HepG2 (cell line): ENCODE results near the gene CPHXL2. TPM values are rescaled to one million over a fixed set of nuclear protein-coding genes. Genes with fewer than 3 reads are reported as not detected.

Experiments used
- ATAC-seq: fragments of 200-7000 bp; cut with Tn5 transposase; 3 replicates; pipeline ENCODE4 v1.9.1; 2020; ENCODE audit warnings: mild to moderate bottlenecking, moderate library complexity
- BruUV-seq: library from RNA; stranded (reverse); fragments of 400-500 nt; replicated peaks from 2 replicates; lab custom pipeline; 2021; lab: Mats Ljungman, UMichigan
- CTCF ChIA-PET: fragments of 300-600 bp; formaldehyde crosslinking; extraction: SDS; loops from one replicate; lab custom pipeline; 2021; ENCODE audit warnings: low total read pairs, inconsistent platforms, low intra/inter-chr PET ratio; lab: Yijun Ruan, JAX
- POLR2A ChIA-PET: fragments of 350-600 bp; sonication (Branson Sonifier 250); formaldehyde crosslinking; loops from one replicate; lab custom pipeline; 2020; ENCODE audit warnings: antibody characterized with exemption, inconsistent platforms; lab: Yijun Ruan, JAX
- DNase-seq: peaks from one replicate; pipeline ENCODE4 v3.0.0-alpha.2; 2015; ENCODE audit warnings: low spot score
- FAIRE-seq: peaks from 3 replicates; lab custom pipeline; 2011; peaks lifted over from hg19 to GRCh38; lab: Jason Lieb, UNC
- H2AFZ ChIP-seq: one replicate; pipeline ENCODE4 v1.6.1; 2011; ENCODE audit warnings: low read length, inconsistent platforms
- H3K27ac ChIP-seq: fragments of 300-600 bp; 3 replicates; pipeline ENCODE4 v1.8.0; 2011; ENCODE audit warnings: mixed run types, mild to moderate bottlenecking, mixed read lengths, low read length, inconsistent platforms; ENCODE audit not compliant: insufficient read depth; ENCODE audit errors: extremely low read length
- H3K27me3 ChIP-seq, 2 experiments: fragments of 200-600 bp in 1 of 2; 2 replicates in 1 of 2; 3 replicates in 1 of 2; pipeline versions ENCODE4 v1.6.0 to v1.8.0; 2011; ENCODE audit warnings: low read length in 2 of 2, mild to moderate bottlenecking in 2 of 2, moderate library complexity in 2 of 2, inconsistent platforms in 1 of 2; ENCODE audit not compliant: insufficient read depth in 2 of 2, control insufficient read depth in 1 of 2
- H3K36me3 ChIP-seq, 2 experiments: fragments of 200-600 bp in 1 of 2; replicated peaks in 1 of 2; 2 replicates in 1 of 2; 3 replicates in 1 of 2; pipeline versions ENCODE4 v1.5.1 to v1.8.0; 2011; ENCODE audit warnings: low read length in 2 of 2, inconsistent platforms in 1 of 2; ENCODE audit not compliant: insufficient read depth in 2 of 2, control insufficient read depth in 1 of 2
- H3K4me1 ChIP-seq: 2 replicates; pipeline ENCODE4 v1.5.1; 2012; ENCODE audit warnings: low read length, inconsistent platforms; ENCODE audit not compliant: insufficient read depth
- H3K4me2 ChIP-seq: 2 replicates; pipeline ENCODE4 v1.6.0; 2011; ENCODE audit warnings: low read depth, low read length, inconsistent platforms
- H3K4me3 ChIP-seq, 3 experiments: fragments of 200-600 bp in 1 of 3; sonication (generic), shearing (Covaris generic) in 1 of 3; replicated peaks in 1 of 3; 2 replicates each; pipeline ENCODE4 v1.5.1; 2011 to 2016; ENCODE audit warnings: low read length in 3 of 3, inconsistent platforms in 2 of 3, low read depth in 2 of 3, mild to moderate bottlenecking in 2 of 3, control low read depth in 1 of 3, mixed read lengths in 1 of 3; ENCODE audit not compliant: insufficient read depth in 1 of 3
- H3K79me2 ChIP-seq: one replicate; pipeline ENCODE4 v1.6.1; 2011; ENCODE audit warnings: low read length, inconsistent platforms; ENCODE audit not compliant: insufficient read depth
- H3K9ac ChIP-seq: 2 replicates; pipeline ENCODE4 v1.6.0; 2011; ENCODE audit warnings: mild to moderate bottlenecking, low read depth, low read length, inconsistent platforms; ENCODE audit not compliant: insufficient read depth
- H3K9me3 ChIP-seq: 2 replicates; pipeline ENCODE4 v1.5.1; 2012; ENCODE audit warnings: mild to moderate bottlenecking, low read length
- H4K20me1 ChIP-seq: 2 replicates; pipeline ENCODE4 v1.6.0; 2011; ENCODE audit warnings: inconsistent platforms, mild to moderate bottlenecking, low read length, moderate library complexity; ENCODE audit not compliant: insufficient read depth
- KLF13 ChIP-seq: sonication (generic); formaldehyde crosslinking; IDR thresholded peaks from 2 replicates; pipeline ENCODE4 v1.4.0; 2020; ENCODE audit warnings: mild to moderate bottlenecking, missing genetic modification reagents
- MED13 ChIP-seq: sonication (generic); formaldehyde crosslinking; IDR thresholded peaks from 2 replicates; pipeline ENCODE4 v1.5.0; 2020; ENCODE audit warnings: missing genetic modification reagents
- SP5 ChIP-seq: IDR thresholded peaks from 2 replicates; pipeline ENCODE4 v1.6.1; 2016; ENCODE audit warnings: low read depth, borderline replicate concordance
- SUZ12 ChIP-seq: fragments of 150-350 bp; IDR thresholded peaks from 2 replicates; pipeline ENCODE4 v1.6.1; 2014; ENCODE audit warnings: low read depth, low read length
- ZNF101 ChIP-seq: sonication (generic); formaldehyde crosslinking; IDR thresholded peaks from 2 replicates; pipeline ENCODE4 v1.4.0; 2020; ENCODE audit warnings: mild to moderate bottlenecking, low read depth, missing genetic modification reagents, borderline replicate concordance
- ZNF234 ChIP-seq: sonication (generic); formaldehyde crosslinking; conservative IDR thresholded peaks from 2 replicates; pipeline ENCODE4 v1.5.1; 2020; ENCODE audit warnings: mild to moderate bottlenecking, missing genetic modification reagents
- ZNF615 ChIP-seq: sonication (generic); formaldehyde crosslinking; IDR thresholded peaks from 2 replicates; pipeline ENCODE4 v1.5.0; 2020; ENCODE audit warnings: mild to moderate bottlenecking, missing genetic modification reagents, borderline replicate concordance
- ZNF720 ChIP-seq: sonication (generic); formaldehyde crosslinking; IDR thresholded peaks from 2 replicates; pipeline ENCODE4 v1.4.0; 2020; ENCODE audit warnings: missing genetic modification reagents
- ZNF879 ChIP-seq: sonication (generic); formaldehyde crosslinking; IDR thresholded peaks from 2 replicates; pipeline ENCODE4 v1.8.1; 2023; ENCODE audit warnings: missing genetic modification reagents
- in situ Hi-C: cut with HindIII; loops from 2 replicates; pipeline ENCODE4 v1.10.0; 2017; ENCODE audit warnings: low pct_unique_long_range_greater_than_20kb; ENCODE audit not compliant: extremely low pct_ligation_motif_present
- intact Hi-C: fragments of 100-400 bp; cut with micrococcal nuclease; formaldehyde crosslinking; loops from one replicate; pipeline ENCODE4 v1.10.0; 2022; ENCODE audit not compliant: unreplicated experiment
- polyA plus RNA-seq, 8 experiments: library from polyadenylated mRNA; depleted of rRNA in 3 of 8; stranded (reverse) in 7 of 8; unstranded in 1 of 8; fragments of >200 nt; fragmentation: Illumina TruSeq in 4 of 8; extraction: Trizol in 4 of 8; gene quantifications; 2 replicates each; pipeline versions ENCODE4 v1.2.1 to v1.2.3, GENCODE V29; 2011 to 2016; ENCODE audit warnings: low read depth in 4 of 8, missing spikeins in 1 of 8, mixed read lengths in 1 of 8; ENCODE audit not compliant: insufficient read depth in 1 of 8
- total RNA-seq, 5 experiments: library from RNA; depleted of rRNA; stranded (reverse); fragments of >200 nt; fragmentation: Illumina TruSeq; extraction: Trizol; gene quantifications; 2 replicates each; pipeline ENCODE4 v1.2.3, GENCODE V29; 2016; ENCODE audit warnings: low read depth in 1 of 5
- TF ChIP-seq, protein P1 (sequence below): sonication (generic); formaldehyde crosslinking; IDR thresholded peaks from 2 replicates; pipeline ENCODE4 v1.8.0; 2022; ENCODE audit warnings: mild to moderate bottlenecking, missing genetic modification reagents, moderate library complexity
- TF ChIP-seq, protein P2 (sequence below): sonication (generic); formaldehyde crosslinking; IDR thresholded peaks from 2 replicates; pipeline ENCODE4 v1.4.0; 2020; ENCODE audit warnings: missing genetic modification reagents
- TF ChIP-seq, protein P3 (sequence below): sonication (generic); formaldehyde crosslinking; IDR thresholded peaks from 2 replicates; pipeline ENCODE4 v1.8.0; 2022; ENCODE audit warnings: mild to moderate bottlenecking, missing genetic modification reagents, borderline replicate concordance
- TF ChIP-seq, protein P4 (sequence below): IDR thresholded peaks from 2 replicates; pipeline ENCODE4 v1.6.1; 2016; ENCODE audit warnings: low read depth, borderline replicate concordance
- TF ChIP-seq, protein P5 (sequence below): sonication (generic); formaldehyde crosslinking; IDR thresholded peaks from 2 replicates; pipeline ENCODE4 v1.4.0; 2020; ENCODE audit warnings: mild to moderate bottlenecking, missing genetic modification reagents, borderline replicate concordance
- TF ChIP-seq, protein P6 (sequence below): IDR thresholded peaks from 2 replicates; pipeline ENCODE4 v1.6.1; 2012; ENCODE audit warnings: inconsistent platforms

The CPHXL2 gene
- total and polyA plus RNA-seq, 2 of the 13 experiments (the other 11 are each of a cell fraction or from before 2014, with no cell fraction given) = not detected

DNA sequence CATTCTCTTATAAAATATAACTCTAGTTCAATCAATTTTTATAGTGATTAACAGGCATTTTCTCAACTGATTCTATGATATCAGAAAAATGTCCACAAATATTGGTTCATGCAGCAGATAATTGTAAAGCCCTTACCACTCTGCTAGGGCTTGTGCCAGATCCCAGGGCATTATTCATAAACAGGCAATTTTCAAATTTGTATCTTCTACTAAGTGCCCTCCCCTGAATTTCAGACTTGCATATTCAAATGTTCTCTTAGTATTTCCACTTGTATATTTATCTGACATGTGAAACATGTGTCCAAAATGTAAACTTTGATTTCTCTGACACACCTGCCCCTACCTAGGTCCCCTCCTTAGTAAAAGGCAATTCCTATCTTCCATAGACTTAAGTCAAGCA lies 9.3 kb downstream of the CPHXL2 start:
- intact Hi-C loops (no loop called here), in situ Hi-C loops (no loop called here)
- TF ChIP-seq ZNF879 (CRISPR knock-in tag) (no peak), KLF13 (CRISPR knock-in tag) (no peak), ZNF720 (CRISPR knock-in tag) (no peak), ZNF234 (no peak), SUZ12 (no peak), SP5 (no peak), MED13 (no peak), ZNF101 (no peak), ZNF615 (no peak)
- TF ChIP-seq, protein P1, sequence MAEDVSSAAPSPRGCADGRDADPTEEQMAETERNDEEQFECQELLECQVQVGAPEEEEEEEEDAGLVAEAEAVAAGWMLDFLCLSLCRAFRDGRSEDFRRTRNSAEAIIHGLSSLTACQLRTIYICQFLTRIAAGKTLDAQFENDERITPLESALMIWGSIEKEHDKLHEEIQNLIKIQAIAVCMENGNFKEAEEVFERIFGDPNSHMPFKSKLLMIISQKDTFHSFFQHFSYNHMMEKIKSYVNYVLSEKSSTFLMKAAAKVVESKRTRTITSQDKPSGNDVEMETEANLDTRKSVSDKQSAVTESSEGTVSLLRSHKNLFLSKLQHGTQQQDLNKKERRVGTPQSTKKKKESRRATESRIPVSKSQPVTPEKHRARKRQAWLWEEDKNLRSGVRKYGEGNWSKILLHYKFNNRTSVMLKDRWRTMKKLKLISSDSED = no peak
- TF ChIP-seq, protein P2, sequence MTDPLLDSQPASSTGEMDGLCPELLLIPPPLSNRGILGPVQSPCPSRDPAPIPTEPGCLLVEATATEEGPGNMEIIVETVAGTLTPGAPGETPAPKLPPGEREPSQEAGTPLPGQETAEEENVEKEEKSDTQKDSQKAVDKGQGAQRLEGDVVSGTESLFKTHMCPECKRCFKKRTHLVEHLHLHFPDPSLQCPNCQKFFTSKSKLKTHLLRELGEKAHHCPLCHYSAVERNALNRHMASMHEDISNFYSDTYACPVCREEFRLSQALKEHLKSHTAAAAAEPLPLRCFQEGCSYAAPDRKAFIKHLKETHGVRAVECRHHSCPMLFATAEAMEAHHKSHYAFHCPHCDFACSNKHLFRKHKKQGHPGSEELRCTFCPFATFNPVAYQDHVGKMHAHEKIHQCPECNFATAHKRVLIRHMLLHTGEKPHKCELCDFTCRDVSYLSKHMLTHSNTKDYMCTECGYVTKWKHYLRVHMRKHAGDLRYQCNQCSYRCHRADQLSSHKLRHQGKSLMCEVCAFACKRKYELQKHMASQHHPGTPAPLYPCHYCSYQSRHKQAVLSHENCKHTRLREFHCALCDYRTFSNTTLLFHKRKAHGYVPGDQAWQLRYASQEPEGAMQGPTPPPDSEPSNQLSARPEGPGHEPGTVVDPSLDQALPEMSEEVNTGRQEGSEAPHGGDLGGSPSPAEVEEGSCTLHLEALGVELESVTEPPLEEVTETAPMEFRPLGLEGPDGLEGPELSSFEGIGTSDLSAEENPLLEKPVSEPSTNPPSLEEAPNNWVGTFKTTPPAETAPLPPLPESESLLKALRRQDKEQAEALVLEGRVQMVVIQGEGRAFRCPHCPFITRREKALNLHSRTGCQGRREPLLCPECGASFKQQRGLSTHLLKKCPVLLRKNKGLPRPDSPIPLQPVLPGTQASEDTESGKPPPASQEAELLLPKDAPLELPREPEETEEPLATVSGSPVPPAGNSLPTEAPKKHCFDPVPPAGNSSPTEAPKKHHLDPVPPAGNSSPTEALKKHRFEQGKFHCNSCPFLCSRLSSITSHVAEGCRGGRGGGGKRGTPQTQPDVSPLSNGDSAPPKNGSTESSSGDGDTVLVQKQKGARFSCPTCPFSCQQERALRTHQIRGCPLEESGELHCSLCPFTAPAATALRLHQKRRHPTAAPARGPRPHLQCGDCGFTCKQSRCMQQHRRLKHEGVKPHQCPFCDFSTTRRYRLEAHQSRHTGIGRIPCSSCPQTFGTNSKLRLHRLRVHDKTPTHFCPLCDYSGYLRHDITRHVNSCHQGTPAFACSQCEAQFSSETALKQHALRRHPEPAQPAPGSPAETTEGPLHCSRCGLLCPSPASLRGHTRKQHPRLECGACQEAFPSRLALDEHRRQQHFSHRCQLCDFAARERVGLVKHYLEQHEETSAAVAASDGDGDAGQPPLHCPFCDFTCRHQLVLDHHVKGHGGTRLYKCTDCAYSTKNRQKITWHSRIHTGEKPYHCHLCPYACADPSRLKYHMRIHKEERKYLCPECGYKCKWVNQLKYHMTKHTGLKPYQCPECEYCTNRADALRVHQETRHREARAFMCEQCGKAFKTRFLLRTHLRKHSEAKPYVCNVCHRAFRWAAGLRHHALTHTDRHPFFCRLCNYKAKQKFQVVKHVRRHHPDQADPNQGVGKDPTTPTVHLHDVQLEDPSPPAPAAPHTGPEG (CRISPR knock-in tag) = no peak
- TF ChIP-seq, protein P3, sequence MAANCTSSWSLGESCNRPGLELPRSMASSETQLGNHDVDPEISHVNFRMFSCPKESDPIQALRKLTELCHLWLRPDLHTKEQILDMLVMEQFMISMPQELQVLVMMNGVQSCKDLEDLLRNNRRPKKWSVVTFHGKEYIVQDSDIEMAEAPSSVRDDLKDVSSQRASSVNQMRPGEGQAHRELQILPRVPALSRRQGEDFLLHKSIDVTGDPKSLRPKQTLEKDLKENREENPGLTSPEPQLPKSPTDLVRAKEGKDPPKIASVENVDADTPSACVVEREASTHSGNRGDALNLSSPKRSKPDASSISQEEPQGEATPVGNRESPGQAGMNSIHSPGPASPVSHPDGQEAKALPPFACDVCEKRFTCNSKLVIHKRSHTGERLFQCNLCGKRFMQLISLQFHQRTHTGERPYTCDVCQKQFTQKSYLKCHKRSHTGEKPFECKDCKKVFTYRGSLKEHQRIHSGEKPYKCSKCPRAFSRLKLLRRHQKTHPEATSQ (CRISPR knock-in tag) = no peak
- TF ChIP-seq, protein P4, sequence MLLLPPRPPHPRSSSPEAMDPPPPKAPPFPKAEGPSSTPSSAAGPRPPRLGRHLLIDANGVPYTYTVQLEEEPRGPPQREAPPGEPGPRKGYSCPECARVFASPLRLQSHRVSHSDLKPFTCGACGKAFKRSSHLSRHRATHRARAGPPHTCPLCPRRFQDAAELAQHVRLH (CRISPR knock-in tag) = no peak
- TF ChIP-seq, protein P5, sequence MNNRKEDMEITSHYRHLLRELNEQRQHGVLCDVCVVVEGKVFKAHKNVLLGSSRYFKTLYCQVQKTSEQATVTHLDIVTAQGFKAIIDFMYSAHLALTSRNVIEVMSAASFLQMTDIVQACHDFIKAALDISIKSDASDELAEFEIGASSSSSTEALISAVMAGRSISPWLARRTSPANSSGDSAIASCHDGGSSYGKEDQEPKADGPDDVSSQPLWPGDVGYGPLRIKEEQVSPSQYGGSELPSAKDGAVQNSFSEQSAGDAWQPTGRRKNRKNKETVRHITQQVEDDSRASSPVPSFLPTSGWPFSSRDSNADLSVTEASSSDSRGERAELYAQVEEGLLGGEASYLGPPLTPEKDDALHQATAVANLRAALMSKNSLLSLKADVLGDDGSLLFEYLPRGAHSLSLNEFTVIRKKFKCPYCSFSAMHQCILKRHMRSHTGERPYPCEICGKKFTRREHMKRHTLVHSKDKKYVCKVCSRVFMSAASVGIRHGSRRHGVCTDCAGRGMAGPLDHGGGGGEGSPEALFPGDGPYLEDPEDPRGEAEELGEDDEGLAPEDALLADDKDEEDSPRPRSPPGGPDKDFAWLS = no peak
- TF ChIP-seq, protein P6, sequence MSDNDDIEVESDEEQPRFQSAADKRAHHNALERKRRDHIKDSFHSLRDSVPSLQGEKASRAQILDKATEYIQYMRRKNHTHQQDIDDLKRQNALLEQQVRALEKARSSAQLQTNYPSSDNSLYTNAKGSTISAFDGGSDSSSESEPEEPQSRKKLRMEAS = no peak

More for the DNA sequence above, 9.3 kb downstream of the CPHXL2 start:
- no peak overlapping the region for H2AFZ ChIP-seq
- no peak overlapping the region for H3K9ac ChIP-seq
- no peaks in the 10 kb centered on the region for H3K4me1 ChIP-seq
- BruUV-seq = no TSS peak
- FAIRE-seq (no peak), DNase-seq (no peak), ATAC-seq (no peak)
- no peaks in the 10 kb centered on the region for H4K20me1 ChIP-seq
- no peaks in the 10 kb centered on the region for H3K9me3 ChIP-seq
- no peak overlapping the region for H3K4me2 ChIP-seq
- no peaks in the 10 kb centered on the region for H3K36me3 ChIP-seq
- H3K27me3 ChIP-seq = no peaks in the 10 kb centered on the region
- ChIA-PET POLR2A (no interaction called here), CTCF (no interaction called here)
- H3K79me2 ChIP-seq = no peaks in the 10 kb centered on the region
- no peak overlapping the region for H3K27ac ChIP-seq
- H3K4me3 ChIP-seq = no peak overlapping the region
